ENCODE measurements around the gene SEBOX.

The SEBOX gene, protein sequence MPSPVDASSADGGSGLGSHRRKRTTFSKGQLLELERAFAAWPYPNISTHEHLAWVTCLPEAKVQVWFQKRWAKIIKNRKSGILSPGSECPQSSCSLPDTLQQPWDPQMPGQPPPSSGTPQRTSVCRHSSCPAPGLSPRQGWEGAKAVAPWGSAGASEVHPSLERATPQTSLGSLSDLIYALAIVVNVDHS

DNA sequence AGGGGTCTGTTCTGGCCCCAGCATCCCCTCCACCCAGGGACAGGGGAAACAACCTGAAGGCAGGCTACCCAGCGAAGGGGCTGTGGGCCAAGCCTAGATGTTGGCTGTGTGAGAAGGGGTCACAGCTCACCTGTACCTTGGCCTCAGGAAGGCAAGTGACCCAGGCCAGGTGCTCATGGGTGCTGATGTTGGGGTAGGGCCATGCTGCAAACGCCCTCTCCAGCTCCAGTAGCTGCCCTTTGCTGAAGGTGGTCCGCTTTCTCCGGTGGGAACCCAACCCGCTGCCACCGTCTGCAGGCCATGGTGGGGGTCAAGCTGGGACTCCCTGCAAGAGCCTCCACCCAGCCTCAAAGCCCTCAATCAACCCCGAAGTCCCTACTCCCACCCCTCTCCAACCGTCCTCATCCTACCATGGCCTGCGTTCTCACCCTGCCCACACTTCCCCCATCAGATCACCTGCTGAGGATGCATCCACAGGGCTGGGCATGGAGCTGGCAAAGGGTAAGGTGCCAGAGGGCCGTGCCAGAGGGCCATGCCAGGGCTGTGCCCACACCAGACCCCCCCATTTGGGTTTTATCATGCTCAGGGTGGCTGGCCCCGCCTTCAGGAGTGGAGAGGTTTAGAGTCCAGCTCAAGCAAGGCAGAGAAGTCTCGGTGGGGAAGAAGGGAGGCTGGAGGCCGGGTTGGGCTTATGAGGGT is at the start of gene SEBOX:
SEBOX (minus strand) TSS at position 535 of the 699 bp plus-strand sequence; CDS start at position 487, 48 bp downstream.
- no peak for DNase-seq

DNA sequence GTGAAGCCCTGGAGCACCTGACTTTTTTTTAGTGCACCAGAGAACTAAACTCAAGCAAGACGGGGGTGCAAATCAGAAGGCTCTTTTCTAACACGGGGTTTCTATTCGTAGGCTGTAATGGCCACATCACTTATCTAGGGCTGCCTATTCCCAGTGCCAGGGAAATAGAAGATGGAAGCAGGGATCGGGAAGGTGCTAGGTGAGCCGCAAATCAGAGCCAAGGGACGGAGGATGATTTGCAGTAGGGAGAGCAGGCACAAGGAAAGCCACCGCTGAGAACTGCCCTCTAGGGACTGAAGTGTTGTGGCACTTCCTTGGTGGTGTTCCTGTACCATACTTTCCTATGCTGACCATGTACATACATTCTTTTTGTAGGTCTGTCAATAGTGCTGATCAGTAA is 48.8 kb upstream of the SEBOX start:
- DNase-seq: no peak

DNA sequence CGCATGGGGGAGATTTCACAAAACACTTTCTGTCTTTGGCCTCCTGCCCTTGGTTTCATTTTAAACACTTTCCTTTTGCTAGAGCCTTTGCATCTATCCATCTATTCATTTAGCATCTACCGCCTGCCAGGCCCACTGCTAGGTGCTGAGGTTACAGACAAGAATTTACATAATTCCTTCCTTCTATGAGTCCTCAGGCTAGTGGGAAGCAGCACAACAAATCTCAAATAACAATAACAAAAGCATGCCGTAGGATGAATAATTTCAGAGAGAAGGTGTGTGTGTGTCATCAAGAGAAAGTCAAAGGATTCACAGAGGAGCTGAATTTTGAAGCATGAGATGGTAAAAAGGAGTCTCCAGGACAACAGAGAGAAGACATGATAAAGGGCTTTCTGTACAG is 47.1 kb upstream of the SEBOX start:
- DNase-seq: no peak

DNA sequence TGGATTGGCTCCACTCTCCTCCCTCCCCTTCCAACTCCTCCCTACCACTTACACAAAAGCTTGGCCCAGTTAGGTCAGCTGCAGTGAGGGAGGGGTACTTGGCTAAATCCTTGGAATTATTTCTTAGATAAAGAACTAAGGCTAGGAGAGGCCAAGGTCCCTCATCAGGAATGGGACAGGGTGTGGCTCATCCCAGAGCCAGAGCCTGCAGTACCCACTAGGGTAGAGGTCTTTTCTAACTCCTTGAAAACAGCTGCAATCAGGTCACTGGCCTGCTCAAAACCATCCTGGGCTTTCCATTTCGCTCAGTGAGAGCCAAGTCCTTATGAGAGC is 42.9 kb upstream of the SEBOX start:
- DNase-seq: no peak

DNA sequence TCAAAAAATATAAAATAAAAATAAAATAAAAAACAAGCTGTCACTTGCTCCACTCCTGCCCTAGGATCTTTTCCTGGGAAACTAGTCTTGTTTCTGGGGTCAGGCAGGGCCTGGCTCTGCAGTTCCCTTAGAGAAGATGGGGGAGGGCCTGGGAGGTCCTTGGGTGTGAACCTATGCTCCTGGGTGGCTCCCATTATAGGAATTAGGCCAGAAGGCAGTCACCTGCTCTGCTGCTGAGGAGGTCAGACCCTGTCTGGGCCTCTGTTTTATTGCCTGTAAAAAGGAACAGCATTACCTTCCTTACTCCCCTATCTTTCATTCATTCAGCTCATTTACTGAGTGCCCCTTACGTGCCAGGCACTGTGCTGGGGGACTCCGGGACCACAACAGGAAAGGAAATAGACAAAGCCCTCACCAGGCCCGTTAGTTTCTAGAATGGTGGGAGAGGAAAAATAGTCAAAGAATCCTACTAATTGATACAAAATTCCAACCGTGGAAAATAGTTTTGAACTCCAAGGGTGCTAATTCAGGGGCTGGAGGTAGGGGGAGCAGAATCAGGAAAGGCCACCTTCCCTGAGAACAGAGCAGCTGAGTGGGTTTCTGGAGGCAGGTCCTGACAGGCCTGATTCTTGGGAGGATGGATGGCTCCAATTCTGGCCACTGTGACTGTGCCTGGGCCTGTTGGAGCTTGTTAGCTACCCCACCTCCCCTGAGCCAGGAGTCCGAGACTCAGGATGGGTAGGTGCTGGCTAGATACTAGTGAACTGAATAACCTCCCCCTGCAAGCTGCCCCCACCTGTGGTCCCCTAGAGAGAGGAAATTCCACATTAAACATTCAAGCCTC is 42.4 kb upstream of the SEBOX start:
- no peak for DNase-seq

DNA sequence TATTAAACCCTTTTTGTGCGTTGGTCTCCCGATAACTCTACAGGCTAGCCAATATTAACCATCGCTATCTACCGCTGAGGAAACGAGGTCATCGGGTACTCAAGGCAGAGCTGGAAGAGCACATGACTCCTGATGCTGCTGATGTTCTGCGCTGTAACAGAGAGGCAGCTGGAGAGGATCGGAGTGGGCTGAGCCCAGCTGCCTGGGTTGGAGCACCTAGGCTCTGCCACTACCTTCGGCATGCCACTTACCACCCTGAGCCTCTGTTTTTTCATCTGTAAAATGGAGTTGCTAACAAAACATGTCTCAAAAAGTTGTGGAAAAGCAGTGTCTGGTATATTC is 41.4 kb upstream of the SEBOX start:
- DNase-seq: no peak

DNA sequence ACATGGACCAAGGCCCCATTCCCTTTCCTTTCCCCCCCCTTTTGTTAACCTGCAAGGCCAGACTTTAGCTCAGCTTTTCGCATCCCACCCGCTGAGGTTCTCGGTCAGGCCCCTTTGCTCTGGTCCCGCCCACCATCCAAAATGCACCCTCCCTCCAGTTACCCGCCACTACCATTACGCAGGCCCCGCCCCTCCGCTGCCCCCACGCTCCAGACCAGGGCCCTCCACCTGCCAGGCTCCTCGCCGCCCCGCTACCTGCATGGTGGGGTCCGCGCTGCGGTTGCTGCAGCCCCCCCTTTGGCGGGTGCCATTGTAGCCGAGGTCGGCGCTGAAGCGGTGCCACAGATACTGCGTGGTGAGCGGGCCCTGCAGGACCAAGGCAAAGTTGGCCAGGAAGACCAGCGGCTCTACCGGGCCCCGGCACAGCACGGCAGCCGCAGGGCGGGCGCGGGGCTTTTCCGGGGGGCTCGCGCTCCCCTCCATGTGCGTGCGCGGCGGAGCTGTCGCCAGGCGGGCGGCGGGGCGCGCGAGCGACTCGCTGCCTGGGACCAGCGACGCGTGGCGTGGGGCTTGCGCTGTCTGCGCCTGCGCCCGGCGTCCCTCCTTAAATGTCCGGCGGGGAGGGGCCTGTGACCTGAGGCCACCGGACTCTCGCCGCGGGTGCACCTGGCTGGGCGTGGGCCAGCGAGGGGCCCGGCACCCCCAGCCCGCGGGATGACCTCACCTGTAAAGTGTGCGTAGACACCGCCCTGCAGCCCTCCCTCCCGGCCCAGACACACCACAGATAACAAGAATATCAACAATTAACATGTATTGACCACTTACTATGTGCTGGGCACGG is 40.9 kb upstream of the SEBOX start, which contains the start of gene SLC46A1:
SLC46A1 (minus strand) TSS at position 581 of the 841 bp plus-strand sequence; CDS start at position 483, 98 bp downstream.
- no peak for DNase-seq

DNA sequence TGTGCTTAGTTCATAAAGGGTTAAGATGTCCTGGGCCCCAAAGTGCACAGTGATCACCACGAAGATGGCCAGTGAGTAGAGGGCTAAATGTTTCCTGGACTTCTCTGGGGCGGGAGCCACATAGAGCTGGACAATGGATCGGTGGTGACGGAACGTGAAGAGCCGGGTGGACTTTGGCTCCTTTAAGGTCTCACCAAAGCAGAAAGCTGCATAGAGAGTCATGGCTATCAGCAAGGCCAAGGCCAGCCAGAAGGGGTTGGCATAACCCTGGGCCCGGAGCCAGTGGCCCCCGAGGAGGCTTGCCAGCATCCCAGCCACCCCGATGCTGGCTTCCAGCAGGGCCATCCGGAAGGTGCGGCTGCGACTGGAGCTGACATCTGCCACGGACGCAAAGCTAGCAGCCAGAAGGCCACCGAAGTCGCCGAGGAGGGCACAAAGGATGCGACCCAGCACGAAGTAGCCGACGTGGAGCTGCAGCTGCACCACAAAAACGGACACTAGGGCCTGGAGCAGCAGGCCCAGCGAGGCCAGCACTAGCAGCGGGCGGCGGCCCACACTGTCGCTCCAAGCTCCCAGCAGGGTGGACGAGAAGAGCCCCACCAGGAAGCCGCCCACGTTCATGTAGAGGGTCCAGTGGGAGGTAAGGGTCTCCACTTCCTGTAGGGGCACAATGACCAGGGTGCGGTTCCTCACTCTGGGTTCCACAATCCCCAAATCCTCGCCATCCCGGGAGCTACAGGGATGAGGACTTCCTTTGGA is 40.0 kb upstream of the SEBOX start:
- no peak for DNase-seq

DNA sequence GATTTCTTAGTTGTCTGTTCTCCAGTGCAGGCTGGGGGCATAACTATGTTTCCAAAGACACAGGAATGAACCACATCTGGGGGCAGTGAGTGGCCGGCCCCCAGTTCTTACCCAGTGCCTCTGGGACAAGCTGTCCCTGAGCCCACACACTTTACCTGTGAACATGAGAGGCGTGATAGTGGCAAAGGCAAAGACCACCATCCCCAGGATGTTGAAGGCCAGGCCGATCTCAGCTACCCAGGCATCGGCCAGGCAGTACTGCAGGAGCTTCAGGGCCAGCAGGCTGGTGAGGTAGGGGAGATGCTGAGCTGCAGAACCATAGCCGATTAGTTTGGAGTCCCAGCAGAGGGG is 39.4 kb upstream of the SEBOX start:
- no peak for DNase-seq

DNA sequence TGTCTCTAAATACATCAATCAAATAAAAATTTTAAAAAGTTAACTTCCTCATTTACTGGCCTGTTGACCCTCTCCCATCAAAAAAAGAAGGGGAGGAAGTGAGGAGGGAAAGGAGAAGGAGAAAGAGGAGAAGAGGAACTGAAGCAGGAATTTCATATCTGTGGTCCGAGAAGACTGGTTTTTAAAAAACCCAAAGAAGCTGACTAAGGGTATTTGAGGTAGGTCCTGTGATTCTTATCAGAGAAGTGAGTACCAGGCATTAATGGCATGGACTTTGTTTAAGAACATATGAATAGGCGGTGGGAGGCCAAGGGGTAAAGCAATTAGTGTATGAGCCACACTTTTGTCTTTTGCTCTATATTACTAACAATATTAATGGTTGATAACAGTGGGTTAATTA is 39.0 kb upstream of the SEBOX start:
- no peak for DNase-seq

DNA sequence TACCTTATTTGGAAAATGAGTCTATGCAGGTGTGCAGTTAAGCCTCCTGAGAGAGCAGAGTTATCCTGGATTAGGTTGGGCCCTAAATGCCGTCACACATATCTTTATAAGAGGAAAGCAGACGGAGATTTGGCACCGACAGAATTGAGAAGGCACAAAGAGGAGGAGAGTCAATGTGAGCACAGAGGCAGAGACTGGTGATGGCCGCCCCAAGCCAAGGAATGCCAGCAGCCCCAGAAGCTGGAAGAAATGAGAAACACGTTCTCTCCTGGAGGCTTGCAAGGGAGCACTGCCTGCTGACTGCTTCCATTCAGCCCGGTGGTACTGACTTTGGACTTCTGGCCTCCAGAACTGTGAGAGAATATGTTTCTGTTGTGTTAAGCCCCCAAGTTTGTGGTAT is 37.8 kb upstream of the SEBOX start:
- DNase-seq: no peak

DNA sequence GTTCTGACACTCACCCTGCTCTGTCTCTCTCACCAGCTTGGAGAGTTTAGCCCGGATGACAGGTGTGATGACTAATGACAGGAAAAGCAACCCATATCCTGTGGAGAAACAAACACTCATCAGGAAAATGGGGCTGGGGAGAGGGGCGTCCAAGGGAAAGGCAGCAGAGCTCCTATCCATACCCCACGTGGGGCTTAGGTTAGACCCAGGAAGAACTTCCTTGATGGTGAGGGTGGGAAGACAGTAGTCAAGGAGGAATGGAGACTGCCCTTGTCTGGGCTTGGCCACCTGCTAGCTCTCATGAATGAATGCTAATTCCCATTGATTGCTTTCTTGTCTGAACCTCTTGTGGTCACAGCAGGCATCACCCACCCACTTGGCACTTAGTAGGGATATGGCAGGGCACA is 37.2 kb upstream of the SEBOX start:
- DNase-seq: no peak

DNA sequence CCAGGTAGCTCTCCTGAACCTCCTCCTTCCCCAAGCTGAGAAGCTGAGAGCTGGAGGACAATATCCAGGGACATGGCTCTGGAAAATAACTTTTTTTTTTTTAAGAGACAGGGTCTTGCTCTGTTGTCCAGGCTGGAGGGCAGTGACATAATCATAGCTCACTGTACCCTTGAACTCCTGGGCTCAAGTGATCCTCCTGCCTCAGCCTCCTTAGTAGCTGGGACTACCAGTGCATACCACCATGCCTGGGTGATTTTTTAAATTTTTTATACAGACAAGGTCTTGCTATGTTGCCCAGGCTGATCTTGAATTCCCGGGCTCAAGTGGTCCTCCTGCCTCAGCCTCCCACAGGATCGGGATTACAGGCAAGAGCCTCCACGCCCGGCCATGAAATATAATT is 34.8 kb upstream of the SEBOX start:
- DNase-seq: no peak

DNA sequence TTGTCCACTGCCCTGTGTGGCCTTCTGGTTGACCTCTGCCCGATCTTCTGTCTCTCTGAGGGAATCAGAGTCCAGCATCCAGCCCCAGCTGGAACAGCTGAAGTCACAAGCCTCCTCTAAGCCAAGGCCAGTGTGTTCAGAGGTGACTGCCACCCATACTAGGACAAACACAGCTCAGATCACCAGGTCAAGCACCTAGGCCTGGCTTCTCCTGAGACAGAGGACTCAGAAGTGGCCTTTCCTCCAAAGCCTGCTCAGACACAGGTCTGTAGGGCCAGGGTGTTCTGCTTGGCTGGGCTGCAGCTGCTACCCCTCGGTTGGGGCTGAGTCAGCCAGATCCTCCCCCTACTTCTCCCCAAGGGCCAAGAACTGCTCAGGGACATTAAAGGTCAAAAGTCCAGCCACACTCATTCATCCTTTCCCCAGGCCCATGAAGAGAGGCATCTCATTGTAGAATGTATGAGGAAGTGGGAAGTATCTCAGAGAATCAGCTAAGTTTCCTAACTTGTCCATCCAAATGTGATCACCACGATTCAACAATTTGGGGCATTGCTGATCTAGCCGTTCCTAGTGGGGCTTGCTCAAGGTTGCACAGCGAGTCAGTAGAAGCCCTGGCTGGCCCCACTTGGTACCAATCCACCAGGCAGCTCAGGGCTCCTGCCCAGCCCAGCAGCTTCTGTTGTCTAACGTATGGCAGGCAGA is 33.4 kb upstream of the SEBOX start:
- no peak for DNase-seq

DNA sequence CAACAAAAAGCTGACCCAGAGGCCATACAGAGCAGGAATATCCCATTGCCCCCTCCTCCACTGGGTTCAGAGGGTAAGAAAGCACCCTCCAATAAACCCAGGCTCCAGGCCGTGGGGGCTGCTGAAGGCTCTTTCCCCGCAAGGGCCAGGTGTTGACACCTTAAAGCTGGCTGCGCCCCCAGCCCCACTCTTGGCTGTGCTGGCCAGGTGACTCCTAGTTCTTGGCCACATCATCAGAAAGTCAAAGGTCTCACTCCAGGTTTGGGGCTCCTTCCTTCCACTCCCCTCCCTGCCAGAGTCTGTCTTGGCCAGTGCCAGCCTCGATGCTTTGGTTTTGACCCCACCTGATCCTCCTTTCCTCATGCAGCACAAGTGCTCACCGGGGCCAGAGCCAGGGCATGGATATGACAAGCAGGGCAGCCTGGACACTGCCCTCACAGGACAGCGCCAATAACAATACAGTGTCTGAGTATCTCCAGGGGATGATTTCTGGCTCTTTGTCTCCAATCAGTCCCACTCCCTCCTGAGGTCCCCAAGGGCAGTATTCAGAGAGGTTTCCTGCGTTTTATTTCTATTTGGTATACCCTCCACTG is 32.8 kb upstream of the SEBOX start:
- no peak for DNase-seq

DNA sequence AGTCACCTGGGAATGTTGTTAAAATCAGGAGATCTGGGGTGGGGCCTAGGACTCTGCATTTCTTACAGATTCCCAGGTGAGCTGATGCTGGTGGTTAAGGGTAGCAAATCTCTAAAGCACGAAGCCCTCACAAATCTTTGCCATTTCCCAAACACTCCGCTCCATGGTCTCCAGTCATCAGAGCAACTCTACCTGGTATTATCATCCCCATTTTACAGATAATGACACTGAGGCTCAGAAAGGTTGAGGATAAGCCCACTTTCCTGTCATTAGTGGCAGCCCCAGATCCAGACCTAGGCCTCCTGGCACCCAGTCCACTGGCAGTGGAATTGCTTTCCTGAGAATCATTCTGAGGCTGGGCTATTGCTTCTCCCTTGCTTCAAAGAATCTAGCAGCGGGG is 32.3 kb upstream of the SEBOX start:
- DNase-seq: no peak

DNA sequence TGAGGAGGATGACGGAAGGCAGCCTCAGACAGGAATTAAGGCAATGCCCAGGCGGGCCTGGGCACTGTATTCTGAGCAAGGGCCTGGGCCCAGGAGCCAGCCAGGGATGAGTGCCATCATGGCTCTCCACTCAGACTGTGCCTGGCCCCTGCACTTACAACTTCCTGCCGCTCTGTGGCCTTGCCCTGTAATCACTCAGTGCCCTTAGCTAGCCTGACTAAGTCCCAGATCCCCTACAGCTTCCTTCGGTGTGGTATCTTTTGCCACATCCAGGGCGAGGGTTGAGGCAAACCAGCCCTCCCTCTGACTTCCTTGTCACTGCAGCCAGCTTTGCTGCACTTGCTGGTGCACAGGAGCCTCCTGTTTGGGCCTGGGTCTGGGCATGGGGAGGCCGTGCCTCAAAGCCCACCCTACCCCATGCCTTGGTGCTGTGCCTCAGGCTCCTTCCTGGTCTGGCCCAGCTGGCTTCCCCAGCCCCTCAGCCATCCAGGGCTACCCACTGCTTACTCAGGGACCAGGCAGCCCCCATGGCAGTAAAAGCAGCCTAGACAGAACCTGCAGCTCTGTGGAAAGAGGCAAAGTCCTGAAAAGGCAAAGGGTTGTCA is 31.7 kb upstream of the SEBOX start:
- DNase-seq: no peak

DNA sequence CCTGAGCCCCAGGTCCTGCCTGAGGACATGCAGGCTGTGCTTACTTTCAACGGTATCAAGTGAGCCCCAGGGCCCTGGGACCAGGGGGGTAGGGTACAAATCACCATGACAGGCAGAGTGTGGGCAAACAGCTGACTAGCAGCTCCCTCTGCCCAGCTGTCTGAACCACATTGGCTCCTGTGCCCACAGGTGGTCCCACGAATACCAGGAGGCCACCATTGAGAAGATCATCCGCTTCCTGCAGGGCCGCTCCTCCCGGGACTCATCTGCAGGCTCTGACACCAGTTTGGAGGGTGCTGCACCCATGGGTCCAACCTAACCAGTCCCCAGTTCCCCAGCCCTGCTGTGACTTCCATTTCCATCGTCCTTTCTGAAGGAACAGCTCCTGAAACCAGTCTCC is 31.0 kb upstream of the SEBOX start:
- no peak for DNase-seq

DNA sequence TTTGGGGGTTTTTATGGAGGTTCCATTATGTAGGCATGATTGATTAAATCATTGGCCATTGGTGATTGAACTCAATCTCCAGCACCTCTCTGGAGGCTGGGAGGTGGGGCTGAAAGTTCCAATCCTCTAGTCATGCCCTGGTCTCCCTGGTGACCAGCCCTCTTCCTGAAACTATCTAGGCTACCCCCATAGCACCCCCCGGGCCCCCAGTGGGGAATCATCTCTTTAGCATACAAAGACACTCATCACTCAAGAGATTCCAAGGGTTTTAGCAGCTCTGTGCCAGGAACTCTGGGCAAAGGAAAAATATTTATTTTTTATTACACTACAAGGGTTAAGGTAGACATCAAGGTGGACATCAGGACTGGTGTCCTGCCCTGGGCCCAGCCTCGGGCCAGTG is 30.4 kb upstream of the SEBOX start:
- DNase-seq: no peak

DNA sequence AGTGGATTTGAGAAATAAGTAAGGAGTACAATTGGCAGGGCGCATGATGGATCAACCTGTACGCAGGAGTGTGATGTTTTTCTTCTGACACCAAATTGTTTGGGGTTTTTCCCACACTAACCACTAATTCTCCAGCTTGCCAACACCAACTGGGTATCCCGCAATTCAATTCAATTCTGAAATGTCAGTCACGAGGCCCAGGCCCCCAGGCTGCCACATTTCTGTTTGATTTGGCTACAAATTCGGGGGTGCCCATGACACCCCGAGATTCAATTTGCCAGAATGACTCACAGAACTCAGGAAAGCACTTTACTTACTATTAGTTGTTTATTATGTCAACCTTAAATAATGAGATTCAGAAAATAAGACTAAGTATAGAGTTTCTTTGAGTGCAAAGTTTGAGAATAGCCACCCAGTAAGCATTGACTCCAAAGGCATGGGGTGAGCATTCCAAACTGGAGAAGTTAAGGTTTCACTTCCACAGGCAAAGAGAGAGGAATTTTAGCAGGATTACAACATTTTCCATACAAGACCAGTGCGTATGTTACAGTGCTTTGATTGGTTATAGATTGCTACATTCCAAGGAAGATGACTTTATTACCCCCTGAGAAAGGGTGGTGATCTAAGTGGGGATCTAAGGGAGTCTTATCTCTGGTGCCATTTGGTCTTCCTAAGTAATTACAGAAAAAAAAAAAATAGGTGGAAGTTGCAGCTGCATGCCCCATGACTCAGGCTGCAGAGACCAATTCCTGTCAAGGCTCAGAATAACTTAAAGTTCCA is 29.5 kb upstream of the SEBOX start:
- no peak for DNase-seq
